Activated effector memory CD4-positive, alpha-beta T cell treated with Interleukin-2 at 50 U/mL for 16 hours (primary cell): ENCODE data around the gene S100A7A.
"Not testable (repeated sequence)": the region's sequence is repeated elsewhere in the genome, so short reads cannot be mapped to it uniquely, and the experiment has no call there.

ENCODE experiments used
- DNase-seq: peaks from one replicate; pipeline ENCODE4 v3.0.0-alpha.2; 2020

S100A7A gene

DNA sequence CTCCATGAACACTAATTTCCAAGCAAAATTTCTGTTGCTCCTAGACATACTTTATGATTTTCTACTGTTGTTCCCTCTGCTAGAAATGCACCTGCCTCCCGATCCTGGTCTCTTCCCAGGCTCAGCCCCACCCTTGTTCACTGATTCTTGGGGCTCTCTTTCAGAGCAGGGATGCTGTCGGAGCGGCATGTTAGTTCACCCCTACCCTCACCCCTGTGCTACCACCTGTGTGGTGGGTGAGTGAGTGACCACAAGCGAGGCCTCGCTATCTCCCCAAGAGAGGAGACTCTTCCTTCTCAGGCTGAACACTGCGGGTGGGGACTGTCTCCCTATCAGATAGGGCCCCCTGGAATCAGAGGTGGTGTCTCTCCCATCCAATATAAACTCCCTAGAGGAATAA lies 20.5 kb upstream of the S100A7A start:
- DNase-seq, result no peak

DNA sequence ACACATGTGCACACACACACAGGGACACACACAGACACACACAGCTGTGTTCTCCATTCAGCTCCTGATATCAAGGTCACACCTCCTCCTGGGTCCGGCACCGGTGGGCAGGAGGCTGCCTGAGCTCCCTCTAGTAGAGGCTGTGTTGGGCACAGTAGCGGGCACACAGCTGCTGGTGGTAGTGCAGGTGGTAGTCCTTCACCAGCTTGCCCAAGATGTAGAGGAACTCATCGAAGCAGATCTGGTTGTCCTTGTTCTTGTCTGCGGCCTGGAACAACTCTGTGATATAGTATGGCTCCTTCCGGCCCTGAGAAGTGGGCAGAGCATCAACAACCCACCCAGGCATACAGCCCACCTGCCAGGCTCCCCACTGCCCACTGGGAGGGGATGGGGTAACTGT lies 19.9 kb upstream of the S100A7A start:
- DNase-seq, result no peak

DNA sequence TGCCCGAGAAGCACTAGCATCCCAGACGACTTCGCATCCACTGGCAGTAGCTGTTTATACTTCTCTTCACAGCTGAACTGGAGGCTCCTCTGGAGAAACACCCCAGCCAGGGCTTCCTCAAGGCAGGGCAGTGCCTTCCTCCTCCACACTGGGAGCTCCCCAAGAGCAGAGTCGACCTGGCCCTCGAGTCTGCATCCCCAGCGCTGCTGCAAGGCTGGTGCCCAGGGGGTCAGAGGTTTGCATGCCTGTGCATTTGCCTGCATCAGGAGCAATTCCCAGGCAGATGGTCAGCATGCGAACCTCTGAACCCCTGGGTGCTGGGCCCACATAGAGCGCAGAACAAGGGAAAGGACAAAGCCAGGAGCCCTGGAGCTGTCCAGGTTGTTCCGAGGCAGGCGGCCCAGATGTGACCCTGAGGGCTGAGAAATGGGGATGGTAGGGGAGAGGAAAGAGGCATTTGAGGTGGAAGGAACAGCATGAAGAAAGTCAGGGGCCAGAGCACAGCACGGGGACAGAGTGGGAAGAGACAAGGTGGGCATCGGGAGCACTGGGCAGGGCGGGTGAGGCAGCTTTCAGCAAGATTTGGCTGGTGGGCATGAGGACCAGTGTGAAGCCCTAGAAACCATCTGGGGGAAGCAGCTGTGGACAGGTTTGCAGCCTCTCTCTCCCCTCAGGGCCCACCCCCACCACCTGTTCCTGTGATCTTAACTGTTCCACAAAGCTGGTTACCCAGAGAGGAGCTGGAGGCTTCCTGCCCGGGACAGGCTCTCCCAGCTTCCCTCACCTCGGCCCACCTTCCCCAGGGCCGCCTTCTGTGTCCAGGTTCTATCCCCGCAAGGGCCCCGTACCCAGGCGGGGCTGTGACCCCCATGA lies 19.0 kb upstream of the S100A7A start:
- no peak for DNase-seq

DNA sequence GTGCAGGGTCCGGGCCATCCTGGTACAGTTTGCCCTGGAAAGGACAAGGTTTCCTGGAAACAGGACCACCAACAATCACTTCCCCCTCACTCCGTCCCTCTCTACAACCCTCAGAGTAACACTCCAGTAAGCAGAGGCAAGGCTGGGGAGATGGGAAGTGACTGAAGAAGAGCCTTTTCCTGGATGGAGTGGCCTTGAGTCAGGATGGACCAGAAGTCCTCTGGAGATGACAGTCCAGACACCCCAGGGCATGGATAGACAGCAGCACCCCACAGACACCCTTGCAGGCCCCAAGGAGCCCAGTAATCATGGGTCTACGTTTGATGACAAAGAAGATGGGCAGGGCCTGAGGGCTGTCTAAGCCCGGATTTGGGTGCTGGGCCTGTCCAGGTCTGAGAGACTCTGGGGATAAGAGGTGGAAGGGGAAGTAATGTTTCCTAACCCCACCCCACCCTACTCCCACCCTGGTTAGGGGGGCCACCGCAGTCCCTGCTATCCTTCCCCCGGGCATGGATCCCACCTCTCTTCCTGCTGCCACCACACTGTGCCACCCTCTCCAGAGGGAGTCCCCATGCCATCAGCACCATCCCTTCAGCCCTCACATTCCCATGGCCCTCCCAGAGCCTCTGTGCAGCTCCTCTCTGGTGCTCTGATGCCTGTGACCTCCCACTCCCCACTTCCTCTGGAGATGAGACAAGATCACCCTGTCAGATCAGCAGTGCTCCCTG lies 18.2 kb upstream of the S100A7A start:
- DNase-seq, result no peak

DNA sequence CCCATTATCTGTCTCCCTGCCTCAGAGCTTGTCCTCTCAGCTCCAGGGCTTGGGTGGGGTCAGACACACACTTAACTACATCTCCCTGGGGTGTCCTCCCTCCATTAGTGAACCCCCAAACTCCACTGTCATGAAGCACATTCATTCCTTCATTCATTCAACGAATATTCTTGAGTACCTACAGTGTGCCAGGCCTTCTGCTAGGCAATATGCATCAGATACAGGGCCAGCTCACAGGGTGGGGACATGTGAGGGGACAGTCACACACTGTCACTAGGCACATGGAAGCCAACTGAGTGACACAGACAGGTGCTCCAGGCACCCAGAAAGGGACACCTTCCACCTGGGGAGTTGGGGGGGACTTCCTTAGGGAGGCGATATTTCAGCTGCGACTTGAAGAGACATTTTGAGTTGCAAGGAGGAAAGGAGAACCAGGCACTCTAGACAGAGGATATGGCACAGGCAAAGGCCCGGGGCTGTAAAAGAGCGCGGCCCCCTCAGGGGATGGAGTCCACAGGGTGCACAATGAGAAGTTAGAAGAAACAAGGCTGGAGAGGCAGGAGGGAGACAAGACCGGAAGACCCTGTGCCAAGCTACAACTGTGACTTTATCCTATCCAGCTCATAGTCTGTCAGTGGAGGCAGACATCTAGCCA lies 16.8 kb upstream of the S100A7A start:
- no peak for DNase-seq

DNA sequence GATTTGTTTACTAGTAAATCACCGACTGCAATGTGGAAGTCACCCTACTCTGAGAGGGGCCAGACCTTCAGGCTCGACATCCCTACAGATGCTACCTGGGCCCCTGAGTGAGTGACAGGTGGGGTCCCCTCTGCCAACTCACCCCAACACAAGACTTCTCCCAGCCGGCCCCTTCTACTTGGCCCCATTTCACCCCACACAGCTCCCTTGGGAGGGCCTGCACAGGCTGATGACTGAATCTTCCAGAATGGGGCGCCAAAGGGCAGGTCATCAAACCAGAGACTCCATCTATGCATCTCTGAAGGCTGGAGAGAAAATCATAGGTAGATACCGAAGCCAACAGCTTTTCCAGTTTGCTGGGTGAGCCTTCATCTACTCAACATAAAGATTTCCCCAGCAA lies 16.1 kb upstream of the S100A7A start:
- no peak for DNase-seq

DNA sequence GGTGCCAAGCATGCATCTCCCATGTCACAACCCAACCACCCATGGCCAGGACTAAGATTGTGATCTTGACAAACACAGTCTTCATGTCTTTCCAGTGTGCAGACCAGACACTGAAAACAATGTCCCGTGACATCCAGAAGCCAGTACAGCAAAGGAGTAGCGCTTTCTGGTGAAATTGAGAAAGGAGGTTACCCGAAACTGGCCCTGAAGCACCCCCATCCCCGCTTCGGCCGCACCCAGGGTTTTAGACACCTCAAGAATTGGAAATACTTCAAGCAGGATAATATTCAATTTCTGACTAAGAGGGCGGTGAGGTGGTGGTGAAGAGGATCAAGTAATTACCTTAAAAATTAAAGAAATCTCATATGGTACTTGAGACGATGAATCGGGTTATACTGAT lies 14.9 kb upstream of the S100A7A start:
- no peak for DNase-seq

DNA sequence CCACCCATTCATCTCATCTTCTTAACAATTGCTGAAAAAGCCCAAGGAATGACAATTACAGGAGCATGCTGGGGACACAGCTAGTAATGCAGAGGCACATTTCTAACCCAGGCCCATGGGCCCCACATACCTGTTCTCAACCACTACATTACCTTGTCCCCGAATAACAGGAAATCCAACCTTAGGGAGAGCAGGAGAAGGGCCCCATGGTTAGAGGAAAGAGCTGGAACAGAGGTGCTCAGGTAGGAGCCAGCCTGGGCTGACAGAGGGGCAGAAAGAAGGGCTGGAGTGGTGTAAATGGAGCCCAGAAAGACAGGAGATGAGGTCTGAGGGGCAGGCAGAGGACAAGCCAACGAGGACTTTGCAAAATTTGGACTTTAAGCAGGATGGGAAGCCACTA lies 14.1 kb upstream of the S100A7A start:
- DNase-seq, result no peak

DNA sequence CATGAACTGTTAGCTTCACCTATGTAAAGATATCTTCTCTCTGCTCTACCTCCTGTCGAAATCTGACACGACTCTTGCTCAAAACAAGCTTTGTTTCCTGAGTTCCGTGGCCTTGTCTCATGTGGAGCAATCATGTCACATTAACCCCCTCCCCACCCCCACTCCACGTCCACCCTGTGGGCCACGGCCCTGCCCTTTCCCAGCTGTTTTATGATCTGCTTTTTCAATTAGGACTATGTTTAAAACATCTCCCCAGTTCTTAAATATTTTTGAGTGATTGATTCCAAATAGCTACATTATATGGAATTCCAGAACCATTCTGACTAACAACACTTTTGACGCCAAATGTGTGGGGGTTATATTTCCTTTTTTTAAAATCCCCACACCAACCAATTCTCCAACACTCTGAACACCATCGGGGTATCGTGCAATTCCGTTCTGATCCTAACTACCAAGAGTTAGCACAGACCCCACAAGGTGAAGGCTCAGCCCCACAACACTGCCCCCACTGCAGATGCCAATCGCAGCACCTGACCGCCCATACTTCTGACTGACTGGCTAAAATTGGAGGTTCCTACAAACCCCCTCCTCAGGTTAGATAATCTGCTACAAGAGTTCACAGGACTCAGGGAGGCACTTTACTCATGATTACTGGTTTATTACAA lies 12.8 kb upstream of the S100A7A start:
- DNase-seq, result no peak

DNA sequence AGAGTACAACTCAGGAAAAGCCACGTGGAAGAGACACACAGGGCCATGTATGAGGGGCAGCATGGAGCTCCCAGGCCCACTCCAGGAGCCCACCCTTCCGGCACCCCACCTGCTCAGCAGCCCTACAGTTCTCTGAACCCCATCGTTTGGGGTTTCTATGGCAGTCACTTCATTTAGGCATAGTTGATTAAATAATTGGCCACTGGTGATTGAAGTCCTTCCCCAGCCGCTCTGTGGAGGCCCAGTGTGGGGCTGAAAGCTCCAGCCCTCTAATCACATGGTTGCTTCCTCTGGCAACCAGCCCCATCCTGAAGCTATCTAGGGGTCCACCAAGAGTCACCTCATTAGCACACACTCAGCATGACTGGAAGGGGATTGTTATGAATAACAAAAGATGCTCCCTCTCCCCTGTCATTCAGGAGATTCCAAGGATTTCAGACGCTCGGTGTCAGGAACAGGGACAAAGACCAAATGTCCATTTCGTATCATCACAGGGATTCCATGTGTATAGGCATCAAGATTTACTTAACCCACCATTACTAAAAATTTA lies 12.2 kb upstream of the S100A7A start:
- no peak for DNase-seq

DNA sequence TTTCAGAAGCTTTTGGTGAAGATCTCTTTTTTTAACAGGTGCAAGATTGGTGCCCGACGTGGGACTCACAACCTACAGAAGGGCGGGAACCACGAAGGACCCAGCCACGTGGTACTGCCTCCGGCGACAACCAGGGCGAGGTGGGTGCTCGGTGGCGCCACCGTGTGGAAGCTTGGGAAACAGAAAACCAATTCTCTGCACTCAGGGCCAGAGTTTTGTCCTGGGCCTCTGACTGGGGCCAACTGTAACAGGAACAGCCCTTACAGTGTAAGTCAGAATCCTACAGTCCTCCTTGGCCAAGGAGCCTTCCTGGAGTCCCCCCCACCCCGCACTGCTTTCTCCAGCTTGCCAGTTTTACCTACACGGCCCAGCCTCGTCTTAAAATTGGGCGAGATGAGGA lies 11.6 kb upstream of the S100A7A start:
- peak; percentile 16 for DNase-seq

DNA sequence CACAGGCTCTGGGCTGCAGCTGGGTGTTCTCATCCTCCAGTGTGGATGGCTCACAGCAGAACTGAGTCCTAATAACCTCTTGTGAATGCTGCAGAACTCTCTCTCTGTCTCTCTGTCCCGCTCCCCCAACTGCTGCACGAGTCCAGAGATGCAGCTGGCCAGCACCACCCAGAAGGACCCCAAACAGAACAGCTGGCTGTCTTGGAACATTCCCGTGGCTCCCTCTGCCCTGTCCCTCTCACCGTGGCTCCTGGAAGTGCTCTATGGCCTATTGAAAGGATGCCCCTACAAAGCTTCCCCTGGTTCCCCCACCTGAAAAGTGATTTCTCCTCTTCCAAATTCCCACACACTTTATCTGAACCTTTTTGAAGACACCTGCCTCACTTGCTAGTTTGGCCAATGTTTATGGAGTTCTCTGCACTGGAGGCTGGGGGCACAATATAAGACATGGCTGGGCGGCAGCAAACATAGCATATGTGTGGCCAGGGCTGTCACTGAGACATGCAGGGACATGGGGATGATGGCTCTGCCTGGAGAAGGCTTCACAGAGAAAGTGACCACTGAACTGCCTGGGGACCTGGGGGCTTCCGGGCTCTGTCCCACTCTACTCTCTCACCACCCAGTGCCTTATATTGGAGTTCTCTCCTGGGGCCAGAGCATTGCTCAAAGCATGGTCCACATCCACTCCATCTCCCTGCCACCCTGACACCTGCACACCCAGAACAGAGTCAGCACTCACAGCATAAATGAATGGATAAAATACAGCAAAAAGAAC lies 10.3 kb upstream of the S100A7A start:
- DNase-seq, result not testable (repeated sequence)

DNA sequence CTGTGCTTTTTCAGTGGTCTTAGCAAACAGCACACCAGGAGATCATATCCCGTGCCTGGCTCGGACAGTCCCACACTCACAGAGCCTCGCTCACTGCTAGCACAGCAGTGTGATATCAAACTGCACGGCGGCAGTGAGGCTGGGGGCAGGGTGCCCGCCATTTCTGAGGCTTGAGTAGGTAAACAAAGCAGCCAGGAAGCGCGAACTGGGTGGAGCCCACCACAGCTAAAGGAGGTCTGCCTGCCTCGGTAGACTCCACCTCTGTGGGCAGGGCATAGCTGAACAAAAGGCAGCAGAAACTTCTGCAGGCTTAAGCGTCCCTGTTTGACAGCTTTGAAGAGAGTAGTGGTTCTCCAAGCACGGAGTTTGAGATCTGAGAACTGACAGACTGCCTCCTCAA lies 9.0 kb upstream of the S100A7A start:
- DNase-seq, result peak; percentile 10

DNA sequence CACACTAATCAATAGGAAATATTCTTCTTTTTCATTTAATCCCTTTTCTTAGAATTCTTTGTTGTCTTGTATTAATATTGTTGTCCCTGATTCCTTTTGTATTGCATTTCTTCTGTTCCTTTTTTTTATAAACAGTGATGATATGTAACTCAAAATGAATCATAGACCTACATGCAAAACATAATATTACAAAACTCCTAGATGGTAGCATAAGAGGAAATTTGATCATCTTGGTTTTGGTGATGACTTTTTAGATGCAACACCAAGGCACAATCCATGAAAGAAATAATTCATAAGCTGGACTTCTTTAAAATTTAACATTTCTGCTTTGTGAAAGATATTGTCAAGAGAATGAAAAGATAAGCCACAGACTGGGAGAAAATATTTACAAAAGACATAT lies 2.4 kb upstream of the S100A7A start:
- DNase-seq, result not testable (repeated sequence)

DNA sequence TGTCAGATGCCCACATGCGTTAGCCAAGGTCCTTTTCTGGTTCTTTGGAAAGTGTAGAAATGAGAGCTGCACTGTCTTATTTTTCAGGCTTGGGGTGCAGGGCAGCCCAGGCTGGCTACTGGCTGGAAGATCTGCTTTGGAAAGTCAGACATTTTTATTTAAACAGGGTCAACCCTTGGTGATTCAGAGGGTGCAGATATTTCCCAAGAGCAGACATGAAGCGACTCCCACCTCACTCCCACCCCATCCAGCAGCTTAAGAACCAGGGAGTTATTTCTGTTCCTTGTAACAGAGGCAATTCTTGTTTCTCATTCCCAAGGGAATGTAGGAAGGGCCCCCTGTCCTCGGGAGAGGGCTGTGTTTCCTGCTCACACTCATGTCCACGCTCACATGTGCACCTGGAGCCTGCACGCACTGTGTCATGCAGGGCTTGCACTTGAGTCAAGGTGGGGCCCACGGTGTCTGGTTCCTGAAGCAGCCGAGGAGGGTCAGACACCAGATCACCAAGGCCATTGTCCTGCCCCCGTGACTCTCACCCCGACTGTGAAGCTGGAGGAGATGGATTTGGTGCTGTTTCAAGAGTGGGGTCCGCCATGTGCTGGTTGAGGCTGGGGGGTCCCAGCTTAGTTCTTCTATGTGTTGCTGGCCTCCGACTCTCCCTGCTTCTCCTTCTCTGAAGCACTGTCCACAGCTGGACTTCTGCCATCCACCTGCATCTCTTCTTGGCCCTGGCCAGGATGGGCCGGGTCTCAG lies 992 bp downstream of the S100A7A start:
- DNase-seq, result no peak

DNA sequence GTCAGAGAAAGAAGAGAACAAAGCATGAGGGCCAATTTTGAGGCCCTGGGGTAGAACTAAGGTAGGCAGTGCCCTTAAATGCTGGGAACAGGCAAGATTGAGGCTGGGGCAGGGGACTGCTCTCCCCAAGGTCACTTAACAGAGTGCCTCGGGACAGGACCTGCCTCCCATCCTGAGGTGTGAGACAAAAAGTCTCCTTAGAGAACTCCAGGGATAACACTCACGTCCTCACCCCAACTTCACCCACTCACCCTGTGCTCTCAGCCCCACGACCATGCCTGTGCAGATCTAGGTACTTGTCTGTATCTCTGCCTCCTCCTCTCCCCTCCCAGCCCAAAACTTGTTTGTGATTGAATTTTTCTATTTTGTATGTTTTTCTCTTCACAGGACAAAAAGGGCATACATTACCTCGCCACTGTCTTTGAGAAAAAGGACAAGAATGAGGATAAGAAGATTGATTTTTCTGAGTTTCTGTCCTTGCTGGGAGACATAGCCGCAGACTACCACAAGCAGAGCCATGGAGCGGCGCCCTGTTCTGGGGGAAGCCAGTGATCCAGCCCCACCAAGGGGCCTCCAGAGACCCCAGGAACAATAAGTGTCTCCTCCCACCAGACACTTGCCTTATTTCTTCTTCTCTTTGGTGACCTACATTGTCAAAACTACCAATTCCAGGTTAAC lies 2.6 kb downstream of the S100A7A start:
- DNase-seq, result not testable (repeated sequence)

DNA sequence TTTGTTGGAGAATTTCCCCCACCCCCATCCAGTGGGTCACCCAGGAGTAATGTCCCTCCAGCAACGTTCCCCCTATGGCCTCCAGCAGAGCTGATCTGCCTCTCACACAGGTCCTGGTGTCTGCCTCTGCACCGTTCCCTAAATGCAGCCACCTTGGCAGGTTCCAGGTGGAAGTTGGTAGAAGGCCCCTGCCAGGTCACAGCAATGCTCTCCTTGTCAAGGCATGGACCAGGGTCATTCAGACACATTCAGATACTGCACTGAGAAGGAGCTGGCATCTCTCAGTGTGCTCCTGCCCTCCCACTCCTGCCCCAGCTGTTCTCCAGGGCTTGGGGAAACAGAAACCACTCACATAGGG lies 3.1 kb downstream of the S100A7A start:
- not testable (repeated sequence) for DNase-seq

DNA sequence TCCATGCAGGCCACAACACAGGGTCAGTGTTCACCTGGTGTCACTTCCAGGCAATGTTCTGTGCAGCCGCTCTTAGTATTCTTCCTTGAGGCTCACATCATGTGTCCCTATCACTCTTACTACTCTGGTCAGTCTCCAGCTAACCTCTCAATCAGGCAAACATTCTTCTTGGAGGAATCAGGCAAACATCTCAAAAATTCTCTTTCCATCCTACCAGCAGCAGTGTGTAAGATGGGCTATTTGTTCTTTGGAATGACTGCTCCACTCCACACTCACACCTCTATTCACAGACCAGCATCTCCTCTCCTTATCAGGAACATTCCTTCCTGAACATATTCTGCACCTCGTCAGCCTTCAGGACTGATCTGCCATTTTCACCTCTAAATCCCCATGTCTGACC lies 4.0 kb downstream of the S100A7A start:
- DNase-seq, result no peak

DNA sequence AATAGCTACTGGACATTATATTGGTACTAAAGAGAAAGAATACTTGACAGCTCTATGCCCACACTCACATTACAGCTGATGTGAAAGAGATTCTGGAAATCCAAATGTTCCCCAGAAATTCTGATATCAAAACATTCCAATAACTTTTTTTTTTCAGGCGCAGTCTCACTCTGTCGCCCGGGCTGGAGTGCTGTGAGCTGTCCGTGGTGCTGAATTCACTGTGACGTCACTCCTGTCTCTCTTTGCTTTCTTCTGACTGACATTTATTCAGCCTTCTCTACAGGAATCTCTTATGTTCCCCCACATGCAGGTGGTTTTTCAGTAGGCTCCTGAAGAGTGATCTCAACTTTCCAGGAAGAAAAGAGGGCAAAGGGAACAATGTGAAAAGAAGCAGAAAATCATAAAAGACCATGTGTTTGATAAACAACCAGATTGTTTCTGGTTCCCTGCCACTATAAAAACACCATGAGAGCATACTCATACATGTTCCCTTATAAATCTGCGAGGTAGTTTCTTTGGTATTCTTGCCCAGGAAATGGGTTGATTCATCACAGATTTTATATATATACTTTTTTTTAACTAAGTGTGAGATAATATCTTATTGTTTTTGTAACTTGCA lies 6.2 kb downstream of the S100A7A start:
- DNase-seq, result peak; percentile 39

DNA sequence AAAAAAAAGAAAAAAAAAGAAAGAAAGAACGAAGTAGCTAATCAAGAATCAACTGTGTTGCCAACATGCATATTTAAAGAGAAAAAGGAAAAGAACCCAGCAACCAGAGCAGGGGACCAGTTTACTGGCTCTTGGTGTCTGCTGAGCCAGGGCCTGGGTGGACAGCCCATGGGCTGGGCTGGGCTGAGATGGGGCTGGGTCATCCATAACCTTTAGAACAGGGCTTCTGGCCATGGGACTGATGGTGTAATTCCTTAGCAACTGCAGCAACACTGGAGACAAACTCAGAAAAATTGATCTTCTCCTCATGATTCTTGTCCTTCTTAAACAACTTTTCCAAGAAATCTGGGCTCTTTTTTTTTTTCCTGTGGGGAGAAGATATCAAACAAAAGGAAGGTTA lies 10.5 kb downstream of the S100A7A start:
- DNase-seq, result no peak
